Measurements from ENCODE around the gene CFHR5. TPM values are rescaled to one million over a fixed set of nuclear protein-coding genes. Genes with fewer than 3 reads are reported as not detected.
"Not testable (repeated sequence)": the region's sequence is repeated elsewhere in the genome, so short reads cannot be mapped to it uniquely, and the experiment has no call there.

CFHR5 gene
- not detected for total RNA-seq (ENCODE audit: unreplicated experiment)
- long read RNA-seq = 0 reads

DNA sequence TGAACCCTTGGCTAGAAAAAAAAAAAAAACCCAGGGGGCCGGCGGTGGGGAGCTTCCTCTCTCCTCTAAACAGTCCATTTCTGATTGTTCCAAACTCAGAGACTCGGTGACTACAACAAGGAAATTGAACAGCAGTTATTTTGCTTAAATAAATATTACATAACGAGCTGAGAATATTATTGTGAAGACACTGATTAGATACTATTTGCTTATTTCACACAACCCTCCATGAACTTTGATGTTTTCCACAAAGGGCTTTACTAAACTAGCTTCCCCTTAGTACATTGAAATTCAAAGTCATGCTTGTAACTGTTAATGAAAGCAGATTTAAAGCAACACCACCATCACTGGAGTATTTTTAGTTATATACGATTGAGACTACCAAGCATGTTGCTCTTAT lies at the start of gene CFHR5:
TSS of gene CFHR5 (plus strand) at position 279 of the 400 bp plus-strand sequence. CDS start at position 388, 109 bp downstream.
- Mint-ChIP-seq H3K36me3 (ENCODE audit: low read depth, unreplicated experiment) (no peaks in the 10 kb centered on the region), H3K27ac (ENCODE audit: unreplicated experiment) (no peak within 1 kb of the TSS), H3K4me1 (ENCODE audit: unreplicated experiment) (no peaks in the 10 kb centered on the region), H3K4me3 (ENCODE audit: unreplicated experiment) (no peak within 1 kb of the TSS), H3K27me3 (ENCODE audit: unreplicated experiment) (no peaks in the 10 kb centered on the region), H3K9me3 (ENCODE audit: unreplicated experiment) (no peaks in the 10 kb centered on the region)
- no peak for DNase-seq (ENCODE audit: low spot score)
- TF ChIP-seq, protein P1, sequence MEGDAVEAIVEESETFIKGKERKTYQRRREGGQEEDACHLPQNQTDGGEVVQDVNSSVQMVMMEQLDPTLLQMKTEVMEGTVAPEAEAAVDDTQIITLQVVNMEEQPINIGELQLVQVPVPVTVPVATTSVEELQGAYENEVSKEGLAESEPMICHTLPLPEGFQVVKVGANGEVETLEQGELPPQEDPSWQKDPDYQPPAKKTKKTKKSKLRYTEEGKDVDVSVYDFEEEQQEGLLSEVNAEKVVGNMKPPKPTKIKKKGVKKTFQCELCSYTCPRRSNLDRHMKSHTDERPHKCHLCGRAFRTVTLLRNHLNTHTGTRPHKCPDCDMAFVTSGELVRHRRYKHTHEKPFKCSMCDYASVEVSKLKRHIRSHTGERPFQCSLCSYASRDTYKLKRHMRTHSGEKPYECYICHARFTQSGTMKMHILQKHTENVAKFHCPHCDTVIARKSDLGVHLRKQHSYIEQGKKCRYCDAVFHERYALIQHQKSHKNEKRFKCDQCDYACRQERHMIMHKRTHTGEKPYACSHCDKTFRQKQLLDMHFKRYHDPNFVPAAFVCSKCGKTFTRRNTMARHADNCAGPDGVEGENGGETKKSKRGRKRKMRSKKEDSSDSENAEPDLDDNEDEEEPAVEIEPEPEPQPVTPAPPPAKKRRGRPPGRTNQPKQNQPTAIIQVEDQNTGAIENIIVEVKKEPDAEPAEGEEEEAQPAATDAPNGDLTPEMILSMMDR (IDR thresholded peaks at IDR 0.05; ENCODE audit: unreplicated experiment) = no peak

DNA sequence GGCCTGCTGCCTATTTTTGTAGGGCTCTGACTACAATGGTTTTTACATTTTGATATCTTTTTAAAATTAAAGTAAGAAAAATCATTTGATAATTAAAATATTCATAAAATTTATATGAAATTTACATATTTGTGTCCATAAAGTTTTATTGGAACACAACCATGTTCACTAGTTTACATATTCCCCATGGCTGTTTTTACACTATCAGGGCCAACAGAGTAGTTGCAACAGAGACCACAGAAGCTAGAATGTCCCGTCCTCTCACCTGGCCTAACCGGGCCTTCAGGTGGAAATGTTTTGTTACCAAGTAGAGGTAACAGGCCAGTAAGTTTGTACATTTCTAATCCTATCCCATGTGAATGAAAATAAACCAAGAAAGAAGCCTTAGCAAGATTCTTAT lies 44.5 kb upstream of the CFHR5 start:
- not testable (repeated sequence) for H3K4me3 Mint-ChIP-seq (ENCODE audit: unreplicated experiment); H3K27me3 Mint-ChIP-seq (ENCODE audit: unreplicated experiment); H3K4me1 Mint-ChIP-seq (ENCODE audit: unreplicated experiment); H3K27ac Mint-ChIP-seq (ENCODE audit: unreplicated experiment); H3K9me3 Mint-ChIP-seq (ENCODE audit: unreplicated experiment); H3K36me3 Mint-ChIP-seq (ENCODE audit: low read depth, unreplicated experiment); DNase-seq (ENCODE audit: low spot score)

DNA sequence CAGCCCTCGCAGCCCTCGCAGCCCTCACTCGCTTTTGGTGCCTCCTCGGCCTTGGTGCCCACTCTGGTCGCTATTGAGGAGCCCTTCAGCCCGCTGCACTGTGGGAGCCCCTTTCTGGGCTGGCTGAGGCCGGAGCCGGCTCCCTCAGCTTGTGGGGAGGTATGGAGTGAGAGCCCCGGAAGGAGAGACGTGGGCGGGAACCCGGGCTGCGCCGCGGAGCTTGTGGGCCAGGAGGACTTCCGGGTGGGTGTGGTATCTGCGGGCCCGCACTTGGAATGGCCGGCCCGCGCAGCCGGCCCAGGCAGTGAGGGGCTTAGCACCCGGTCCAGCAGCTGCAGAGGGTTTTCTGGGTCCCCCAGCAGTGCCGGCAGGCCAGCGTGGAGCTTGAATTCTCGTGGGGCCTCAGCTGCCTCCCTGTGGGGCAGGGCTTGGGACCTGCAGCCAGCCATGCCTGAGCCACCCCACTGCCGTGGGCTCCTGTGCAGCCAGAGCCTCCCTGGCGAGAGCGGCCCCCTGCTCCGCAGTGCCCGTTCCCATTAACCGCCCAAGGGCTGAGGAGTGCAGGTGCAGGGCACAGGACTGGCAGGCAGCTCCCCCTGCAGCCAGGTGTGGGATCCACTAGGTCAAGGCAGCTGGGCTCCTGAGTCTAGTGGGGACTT lies 43.7 kb upstream of the CFHR5 start:
- Mint-ChIP-seq H3K4me3 (ENCODE audit: unreplicated experiment) (no peak overlapping the region), H3K27ac (ENCODE audit: unreplicated experiment) (no peak overlapping the region), H3K9me3 (ENCODE audit: unreplicated experiment) (no peaks in the 10 kb centered on the region), H3K4me1 (ENCODE audit: unreplicated experiment) (no peaks in the 10 kb centered on the region), H3K36me3 (ENCODE audit: low read depth, unreplicated experiment) (no peaks in the 10 kb centered on the region), H3K27me3 (ENCODE audit: unreplicated experiment) (no peaks in the 10 kb centered on the region)
- DNase-seq (ENCODE audit: low spot score) = no peak
- TF ChIP-seq, protein P1 (IDR thresholded peaks at IDR 0.05; ENCODE audit: unreplicated experiment) = no peak

DNA sequence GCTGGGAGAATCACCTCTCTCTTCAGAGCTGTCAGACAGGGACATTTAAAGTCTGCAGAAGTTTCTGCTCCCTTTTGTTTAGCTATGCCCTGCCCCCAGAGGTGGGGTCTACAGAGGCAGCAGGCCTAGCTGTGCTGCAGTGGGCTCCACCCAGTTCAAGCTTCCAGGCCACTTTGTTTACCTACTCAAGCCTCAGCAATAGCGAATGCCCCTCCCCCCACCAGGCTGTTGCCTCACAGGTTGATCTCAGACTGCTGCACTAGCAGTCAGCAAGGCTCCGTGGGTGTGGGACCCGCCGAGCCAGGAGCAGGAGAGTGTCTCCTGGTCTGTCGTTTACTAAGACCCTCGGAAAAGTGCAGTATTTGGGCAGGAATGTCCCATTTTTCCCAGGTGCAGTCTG lies 35.9 kb upstream of the CFHR5 start:
- not testable (repeated sequence) for H3K9me3 Mint-ChIP-seq (ENCODE audit: unreplicated experiment); H3K4me1 Mint-ChIP-seq (ENCODE audit: unreplicated experiment); H3K27me3 Mint-ChIP-seq (ENCODE audit: unreplicated experiment); H3K36me3 Mint-ChIP-seq (ENCODE audit: low read depth, unreplicated experiment); DNase-seq (ENCODE audit: low spot score); H3K4me3 Mint-ChIP-seq (ENCODE audit: unreplicated experiment); H3K27ac Mint-ChIP-seq (ENCODE audit: unreplicated experiment)

DNA sequence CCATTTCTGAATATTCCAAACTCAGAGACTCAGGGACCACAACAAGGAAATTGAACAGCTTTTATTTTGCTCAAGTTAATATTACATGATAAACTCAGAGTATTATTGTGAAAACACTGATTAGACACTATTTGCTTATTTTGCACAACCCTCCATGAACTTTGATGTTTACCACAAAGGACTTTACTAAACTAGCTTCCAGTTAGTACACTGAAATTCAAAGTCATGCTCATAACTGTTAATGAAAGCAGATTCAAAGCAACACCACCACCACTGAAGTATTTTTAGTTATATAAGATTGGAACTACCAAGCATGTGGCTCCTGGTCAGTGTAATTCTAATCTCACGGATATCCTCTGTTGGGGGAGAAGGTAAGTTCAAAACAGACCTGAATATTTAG lies 33.8 kb upstream of the CFHR5 start, which contains the start of gene CFHR2:
TSS of gene CFHR2 (plus strand) at position 171 of the 400 bp plus-strand sequence. CDS start at position 314, 143 bp downstream.
- not testable (repeated sequence) for H3K9me3 Mint-ChIP-seq (ENCODE audit: unreplicated experiment); H3K27me3 Mint-ChIP-seq (ENCODE audit: unreplicated experiment); H3K4me1 Mint-ChIP-seq (ENCODE audit: unreplicated experiment); H3K36me3 Mint-ChIP-seq (ENCODE audit: low read depth, unreplicated experiment); DNase-seq (ENCODE audit: low spot score); H3K4me3 Mint-ChIP-seq (ENCODE audit: unreplicated experiment); H3K27ac Mint-ChIP-seq (ENCODE audit: unreplicated experiment)

DNA sequence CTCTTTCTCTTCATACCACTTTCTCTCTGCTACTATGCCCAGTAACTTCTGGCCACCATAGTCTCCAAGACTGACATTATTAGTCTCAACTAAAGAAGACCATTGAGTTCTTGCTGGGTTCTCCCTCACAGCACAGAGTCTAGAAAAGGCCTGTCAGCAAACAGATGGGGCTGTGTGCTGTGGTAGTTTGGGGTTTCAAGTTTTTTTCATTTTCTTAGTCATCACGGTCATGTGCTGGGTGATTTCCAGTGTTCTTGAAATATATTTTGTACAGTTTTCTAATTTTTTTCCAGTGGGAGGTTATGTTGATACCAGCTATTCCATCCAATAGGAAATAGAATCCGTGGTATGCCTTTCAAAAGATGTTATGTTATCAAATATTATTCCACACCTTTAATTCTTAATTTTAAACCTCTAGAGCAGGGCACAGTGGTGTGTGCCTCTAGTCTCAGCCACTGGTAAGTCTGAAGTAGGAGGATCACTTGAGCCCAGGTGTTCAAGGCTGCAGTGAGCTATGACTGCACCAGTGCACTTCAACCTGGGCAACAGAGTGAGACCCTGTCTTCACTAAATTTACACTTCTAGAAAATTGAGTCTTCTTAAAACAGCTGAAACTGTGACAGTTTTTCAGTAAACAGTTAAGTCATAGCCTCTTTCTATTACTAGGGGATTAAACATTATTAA lies 25.5 kb upstream of the CFHR5 start:
- Mint-ChIP-seq H3K9me3 (ENCODE audit: unreplicated experiment) (no peaks in the 10 kb centered on the region), H3K27me3 (ENCODE audit: unreplicated experiment) (no peaks in the 10 kb centered on the region), H3K4me1 (ENCODE audit: unreplicated experiment) (no peaks in the 10 kb centered on the region), H3K36me3 (ENCODE audit: low read depth, unreplicated experiment) (no peaks in the 10 kb centered on the region), H3K27ac (ENCODE audit: unreplicated experiment) (no peak overlapping the region), H3K4me3 (ENCODE audit: unreplicated experiment) (no peak overlapping the region)
- no peak for DNase-seq (ENCODE audit: low spot score)
- TF ChIP-seq, protein P1 (IDR thresholded peaks at IDR 0.05; ENCODE audit: unreplicated experiment) = no peak

All from endothelial cell (in vitro differentiated cells).